IMR-90 (cell line): ENCODE results near the gene NEUROD4. TPM values are rescaled to one million over a fixed set of nuclear protein-coding genes. Genes with fewer than 3 reads are reported as not detected.

Experiments used
- ATAC-seq: fragments of 200-7000 bp; cut with Tn5 transposase; 2 replicates; pipeline ENCODE4 v1.9.1; 2020; ENCODE audit warnings: low read depth, mild to moderate bottlenecking, moderate library complexity
- BruUV-seq: library from RNA; stranded (reverse); fragments of 400-500 nt; replicated peaks from 2 replicates; lab custom pipeline; 2021; lab: Mats Ljungman, UMichigan
- CTCF ChIA-PET: fragments of 300-600 bp; formaldehyde crosslinking; extraction: SDS; loops from one replicate; lab custom pipeline; 2021; ENCODE audit warnings: antibody characterized with exemption; lab: Yijun Ruan, JAX
- POLR2A ChIA-PET: fragments of 300-600 bp; sonication (Branson Sonifier 250); formaldehyde crosslinking; loops from one replicate; lab custom pipeline; 2022; ENCODE audit warnings: antibody characterized with exemption; ENCODE audit not compliant: unreplicated experiment; lab: Charles Lee
- DNase-seq: peaks from one replicate; pipeline ENCODE4 v3.0.0; 2013
- H2AFZ ChIP-seq: replicated peaks from 2 replicates; pipeline ENCODE3; 2013; ENCODE audit warnings: low read length, mild to moderate bottlenecking; ENCODE audit not compliant: poor library complexity
- H2AK5ac ChIP-seq: 2 replicates; pipeline ENCODE4 v1.6.1; 2013; ENCODE audit warnings: low read depth, low read length, inconsistent platforms
- H2AK9ac ChIP-seq: replicated peaks from 2 replicates; pipeline ENCODE3; 2013; ENCODE audit warnings: mild to moderate bottlenecking, low read depth, low read length, moderate library complexity; ENCODE audit not compliant: poor library complexity
- H2BK120ac ChIP-seq: 2 replicates; pipeline ENCODE4 v1.6.1; 2013; ENCODE audit warnings: low read depth, low read length, inconsistent platforms
- H2BK15ac ChIP-seq: 3 replicates; pipeline ENCODE4 v1.6.1; 2013; ENCODE audit warnings: low read depth, low read length, inconsistent platforms
- H2BK20ac ChIP-seq: 2 replicates; pipeline ENCODE4 v1.6.1; 2013; ENCODE audit warnings: low read depth, mild to moderate bottlenecking, inconsistent platforms, low read length, moderate library complexity
- H2BK5ac ChIP-seq: 2 replicates; pipeline ENCODE4 v1.6.1; 2013; ENCODE audit warnings: mild to moderate bottlenecking, low read depth, low read length, inconsistent platforms; ENCODE audit not compliant: poor library complexity, severe bottlenecking
- H3K14ac ChIP-seq: replicated peaks from 2 replicates; pipeline ENCODE4 v1.6.1; 2013; ENCODE audit warnings: low read depth, low read length, inconsistent platforms
- H3K18ac ChIP-seq: 2 replicates; pipeline ENCODE4 v1.6.1; 2013; ENCODE audit warnings: low read depth, low read length, control low read depth
- H3K23ac ChIP-seq: 2 replicates; pipeline ENCODE4 v1.6.1; 2013; ENCODE audit warnings: low read depth, low read length, inconsistent platforms
- H3K27ac ChIP-seq: 2 replicates; pipeline ENCODE4 v1.5.1; 2013; ENCODE audit warnings: mild to moderate bottlenecking, control low read depth, low read length; ENCODE audit not compliant: insufficient read depth
- H3K27me3 ChIP-seq: 2 replicates; pipeline ENCODE4 v1.6.1; 2013; ENCODE audit warnings: low read length; ENCODE audit not compliant: control insufficient read depth, insufficient read depth
- H3K36me3 ChIP-seq: 2 replicates; pipeline ENCODE4 v1.6.1; 2013; ENCODE audit warnings: low read length, mixed read lengths; ENCODE audit not compliant: control insufficient read depth, insufficient read depth
- H3K4ac ChIP-seq: 2 replicates; pipeline ENCODE4 v1.6.1; 2013; ENCODE audit warnings: low read depth, low read length, inconsistent platforms
- H3K4me1 ChIP-seq: 2 replicates; pipeline ENCODE4 v1.6.1; 2013; ENCODE audit warnings: low read length, mixed read lengths; ENCODE audit not compliant: control insufficient read depth, insufficient read depth
- H3K4me2 ChIP-seq: 2 replicates; pipeline ENCODE4 v1.6.1; 2013; ENCODE audit warnings: low read depth, mild to moderate bottlenecking, control low read depth, low read length, moderate library complexity
- H3K4me3 ChIP-seq: 2 replicates; pipeline ENCODE4 v1.5.1; 2013; ENCODE audit warnings: low read depth, mild to moderate bottlenecking, control low read depth, low read length, moderate library complexity; ENCODE audit not compliant: insufficient read depth
- H3K56ac ChIP-seq: 2 replicates; pipeline ENCODE4 v1.6.1; 2013; ENCODE audit warnings: low read length, inconsistent platforms; ENCODE audit not compliant: insufficient read depth; ENCODE audit errors: extremely low read depth
- H3K79me1 ChIP-seq, 2 experiments: 2 replicates each; pipeline ENCODE4 v1.6.1; 2013; ENCODE audit warnings: low read length in 2 of 2, inconsistent platforms in 1 of 2, low read depth in 1 of 2
- H3K9ac ChIP-seq: 2 replicates; pipeline ENCODE4 v1.6.1; 2013; ENCODE audit warnings: low read depth, low read length, control low read depth
- H3K9me1 ChIP-seq: 2 replicates; pipeline ENCODE4 v1.6.1; 2013; ENCODE audit warnings: low read length, inconsistent platforms; ENCODE audit not compliant: insufficient read depth
- H3K9me3 ChIP-seq: 2 replicates; pipeline ENCODE4 v1.6.1; 2013; ENCODE audit warnings: low read length; ENCODE audit not compliant: control insufficient read depth, insufficient read depth
- H4K20me1 ChIP-seq: 2 replicates; pipeline ENCODE4 v1.6.1; 2013; ENCODE audit warnings: low read length, inconsistent platforms; ENCODE audit not compliant: insufficient read depth
- H4K5ac ChIP-seq: 2 replicates; pipeline ENCODE4 v1.6.1; 2013; ENCODE audit warnings: mild to moderate bottlenecking, low read depth, low read length, control low read depth
- H4K8ac ChIP-seq, 2 experiments: 2 replicates each; pipeline ENCODE4 v1.6.1; 2013; ENCODE audit warnings: low read depth in 2 of 2, low read length in 2 of 2, control low read depth in 1 of 2, inconsistent platforms in 1 of 2
- H4K91ac ChIP-seq: 2 replicates; pipeline ENCODE4 v1.6.1; 2013; ENCODE audit warnings: low read depth, low read length, inconsistent platforms; ENCODE audit not compliant: insufficient read depth
- BHLHE40 ChIP-seq: fragments of 150-350 bp; IDR thresholded peaks from 2 replicates; pipeline ENCODE4 v1.6.1; 2016; ENCODE audit warnings: mild to moderate bottlenecking, low read depth, low read length
- CEBPB ChIP-seq: IDR thresholded peaks from 2 replicates; pipeline ENCODE4 v1.6.1; 2012; ENCODE audit warnings: low read depth, low read length, improper control_type of control experiment
- CHD1 ChIP-seq: IDR thresholded peaks from 2 replicates; pipeline ENCODE4 v1.6.1; 2012; ENCODE audit warnings: low read depth, low read length, improper control_type of control experiment
- FOS ChIP-seq: fragments of 150-350 bp; IDR thresholded peaks from 2 replicates; pipeline ENCODE4 v1.6.1; 2016; ENCODE audit warnings: low read depth, low read length
- MAFK ChIP-seq: IDR thresholded peaks from 2 replicates; pipeline ENCODE4 v1.6.1; 2012; ENCODE audit warnings: low read depth, low read length, improper control_type of control experiment
- MAZ ChIP-seq: IDR thresholded peaks from 2 replicates; pipeline ENCODE4 v1.6.1; 2012; ENCODE audit warnings: low read depth, mild to moderate bottlenecking, low read length, improper control_type of control experiment, moderate library complexity, borderline replicate concordance
- MXI1 ChIP-seq: IDR thresholded peaks from 2 replicates; pipeline ENCODE4 v1.6.1; 2012; ENCODE audit warnings: low read depth, mild to moderate bottlenecking, low read length, moderate library complexity, borderline replicate concordance
- NFE2L2 ChIP-seq: fragments of 150-350 bp; IDR thresholded peaks from 2 replicates; pipeline ENCODE4 v1.6.1; 2016; ENCODE audit warnings: low read depth, mild to moderate bottlenecking, low read length
- POLR2A ChIP-seq: IDR thresholded peaks from 2 replicates; pipeline ENCODE4 v1.6.1; 2012; ENCODE audit warnings: mild to moderate bottlenecking, low read depth, low read length
- RCOR1 ChIP-seq: IDR thresholded peaks from 2 replicates; pipeline ENCODE4 v1.6.1; 2012; ENCODE audit warnings: mild to moderate bottlenecking, low read length, improper control_type of control experiment; ENCODE audit not compliant: insufficient replicate concordance
- RFX5 ChIP-seq: IDR thresholded peaks from 2 replicates; pipeline ENCODE4 v1.8.0; 2012; ENCODE audit warnings: low read depth, mild to moderate bottlenecking, low read length, moderate library complexity
- SMC3 ChIP-seq: fragments of 150-350 bp; IDR thresholded peaks from 2 replicates; pipeline ENCODE4 v1.6.1; 2016; ENCODE audit warnings: low read depth, mild to moderate bottlenecking, antibody characterized with exemption, low read length, moderate library complexity
- WGBS, 2 experiments: methylation state at CpG; one replicate each; pipeline versions ENCODE4 v1.1.5 to v1.1.7; 2013; ENCODE audit warnings: missing lambda C conversion rate in 2 of 2; ENCODE audit not compliant: insufficient read length in 1 of 2; ENCODE audit errors: extremely low coverage in 2 of 2; 5-methylcytosine and 5-hydroxymethylcytosine counted together
- dilution Hi-C: fragments of 300-500 bp; cut with HindIII; formaldehyde crosslinking; loops from one replicate; pipeline ENCODE4 v1.14.3; 2018; ENCODE audit warnings: low sequenced_read_pairs; ENCODE audit not compliant: unreplicated experiment
- in situ Hi-C: fragments of 300-500 bp; cut with MboI; formaldehyde crosslinking; loops from 3 replicates; pipeline ENCODE4 v1.14.3; 2019; ENCODE audit warnings: low sequenced_read_pairs, inconsistent platforms, mixed read lengths
- intact Hi-C: fragments of 100-400 bp; cut with micrococcal nuclease; formaldehyde crosslinking; loops from 2 replicates; pipeline ENCODE4 v1.10.0; 2022
- polyA plus RNA-seq, 3 experiments: library from polyadenylated mRNA; depleted of rRNA; stranded (reverse); fragments of >200 nt; gene quantifications; 2 replicates each; pipeline ENCODE4 v1.2.3, GENCODE V29; 2012; ENCODE audit warnings: low replicate concordance in 1 of 3
- total RNA-seq: library from RNA; depleted of rRNA; stranded (reverse); fragments of >200 nt; gene quantifications from 2 replicates; pipeline ENCODE4 v1.2.3, GENCODE V29; 2012
- TF ChIP-seq, protein P1 (sequence below): conservative IDR thresholded peaks from 2 replicates; pipeline ENCODE4 v1.5.1; 2012; ENCODE audit warnings: mild to moderate bottlenecking, low read depth, low read length, improper control_type of control experiment
- TF ChIP-seq, protein P2 (sequence below): fragments of 150-350 bp; IDR thresholded peaks from 2 replicates; pipeline ENCODE4 v1.6.1; 2016; ENCODE audit warnings: low read depth, mild to moderate bottlenecking, low read length, moderate library complexity, borderline replicate concordance
- TF ChIP-seq, protein P3 (sequence below): fragments of 150-350 bp; IDR thresholded peaks from 2 replicates; pipeline ENCODE4 v1.6.1; 2017; ENCODE audit warnings: mild to moderate bottlenecking, antibody characterized with exemption, low read length, low read depth

NEUROD4 gene
- total and polyA plus RNA-seq, 2 of the 4 experiments (the other 2 are of a cell fraction) = not detected

DNA sequence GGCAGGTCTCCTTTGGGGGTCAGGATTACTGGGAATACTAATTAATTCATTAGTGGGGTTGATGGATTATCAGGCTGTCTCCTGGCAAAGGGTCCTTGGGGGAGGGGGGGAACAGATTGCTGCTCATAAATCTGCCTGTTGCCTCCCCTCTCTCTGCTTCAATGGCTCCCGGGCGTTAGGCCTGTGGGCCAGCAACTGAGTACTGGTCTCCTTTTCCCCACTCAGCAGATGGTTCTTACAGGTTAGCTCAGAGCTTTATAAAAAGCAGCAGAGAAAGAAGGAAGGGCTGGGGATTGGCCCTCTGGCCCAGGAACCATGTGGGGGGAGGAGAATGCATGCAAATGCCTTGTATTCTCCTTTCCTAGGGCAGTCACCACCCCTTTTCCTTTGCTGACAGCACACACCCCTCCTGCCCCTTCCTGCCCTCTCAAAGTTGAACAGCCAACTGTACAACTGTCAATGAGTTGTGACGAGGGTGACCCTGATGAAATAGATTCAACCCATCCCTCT, 2.3 kb upstream of the NEUROD4 start:
- H2AFZ ChIP-seq = no peak overlapping the region
- H4K91ac ChIP-seq = no peak overlapping the region
- in situ Hi-C loops (no loop called here), dilution Hi-C loops (no loop called here), intact Hi-C loops (no loop called here)
- CTCF ChIA-PET = no interaction called here
- POLR2A ChIA-PET = no interaction called here
- H2BK5ac ChIP-seq = no peak overlapping the region
- no peak overlapping the region for H3K23ac ChIP-seq
- no peak overlapping the region for H2BK20ac ChIP-seq
- no peaks in the 10 kb centered on the region for H3K36me3 ChIP-seq
- TF ChIP-seq, protein P1, sequence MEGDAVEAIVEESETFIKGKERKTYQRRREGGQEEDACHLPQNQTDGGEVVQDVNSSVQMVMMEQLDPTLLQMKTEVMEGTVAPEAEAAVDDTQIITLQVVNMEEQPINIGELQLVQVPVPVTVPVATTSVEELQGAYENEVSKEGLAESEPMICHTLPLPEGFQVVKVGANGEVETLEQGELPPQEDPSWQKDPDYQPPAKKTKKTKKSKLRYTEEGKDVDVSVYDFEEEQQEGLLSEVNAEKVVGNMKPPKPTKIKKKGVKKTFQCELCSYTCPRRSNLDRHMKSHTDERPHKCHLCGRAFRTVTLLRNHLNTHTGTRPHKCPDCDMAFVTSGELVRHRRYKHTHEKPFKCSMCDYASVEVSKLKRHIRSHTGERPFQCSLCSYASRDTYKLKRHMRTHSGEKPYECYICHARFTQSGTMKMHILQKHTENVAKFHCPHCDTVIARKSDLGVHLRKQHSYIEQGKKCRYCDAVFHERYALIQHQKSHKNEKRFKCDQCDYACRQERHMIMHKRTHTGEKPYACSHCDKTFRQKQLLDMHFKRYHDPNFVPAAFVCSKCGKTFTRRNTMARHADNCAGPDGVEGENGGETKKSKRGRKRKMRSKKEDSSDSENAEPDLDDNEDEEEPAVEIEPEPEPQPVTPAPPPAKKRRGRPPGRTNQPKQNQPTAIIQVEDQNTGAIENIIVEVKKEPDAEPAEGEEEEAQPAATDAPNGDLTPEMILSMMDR = no peak
- TF ChIP-seq CEBPB (no peak), MAZ (no peak), SMC3 (no peak), FOS (no peak), BHLHE40 (no peak), RCOR1 (no peak), CHD1 (no peak), MAFK (no peak), RFX5 (no peak), NFE2L2 (no peak), MXI1 (no peak), POLR2A (no peak)
- TF ChIP-seq, protein P2, sequence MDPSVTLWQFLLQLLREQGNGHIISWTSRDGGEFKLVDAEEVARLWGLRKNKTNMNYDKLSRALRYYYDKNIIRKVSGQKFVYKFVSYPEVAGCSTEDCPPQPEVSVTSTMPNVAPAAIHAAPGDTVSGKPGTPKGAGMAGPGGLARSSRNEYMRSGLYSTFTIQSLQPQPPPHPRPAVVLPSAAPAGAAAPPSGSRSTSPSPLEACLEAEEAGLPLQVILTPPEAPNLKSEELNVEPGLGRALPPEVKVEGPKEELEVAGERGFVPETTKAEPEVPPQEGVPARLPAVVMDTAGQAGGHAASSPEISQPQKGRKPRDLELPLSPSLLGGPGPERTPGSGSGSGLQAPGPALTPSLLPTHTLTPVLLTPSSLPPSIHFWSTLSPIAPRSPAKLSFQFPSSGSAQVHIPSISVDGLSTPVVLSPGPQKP = no peak
- TF ChIP-seq, protein P3, sequence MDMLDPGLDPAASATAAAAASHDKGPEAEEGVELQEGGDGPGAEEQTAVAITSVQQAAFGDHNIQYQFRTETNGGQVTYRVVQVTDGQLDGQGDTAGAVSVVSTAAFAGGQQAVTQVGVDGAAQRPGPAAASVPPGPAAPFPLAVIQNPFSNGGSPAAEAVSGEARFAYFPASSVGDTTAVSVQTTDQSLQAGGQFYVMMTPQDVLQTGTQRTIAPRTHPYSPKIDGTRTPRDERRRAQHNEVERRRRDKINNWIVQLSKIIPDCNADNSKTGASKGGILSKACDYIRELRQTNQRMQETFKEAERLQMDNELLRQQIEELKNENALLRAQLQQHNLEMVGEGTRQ = no peak
- H3K9me1 ChIP-seq = no peaks in the 10 kb centered on the region
- H3K4me3 ChIP-seq = no peak overlapping the region
- H3K9me3 ChIP-seq = no peaks in the 10 kb centered on the region
- H2BK120ac ChIP-seq = no peak overlapping the region
- no peak for ATAC-seq
- H4K8ac ChIP-seq = no peak overlapping the region
- no peak overlapping the region for H2BK15ac ChIP-seq
- no peak overlapping the region for H2AK5ac ChIP-seq
- H3K4ac ChIP-seq = no peak overlapping the region
- no peak overlapping the region for H2AK9ac ChIP-seq
- no peak for DNase-seq
- no peak overlapping the region for H3K9ac ChIP-seq
- H3K18ac ChIP-seq = no peak overlapping the region
- H4K20me1 ChIP-seq = no peaks in the 10 kb centered on the region
- H3K4me1 ChIP-seq = no peaks in the 10 kb centered on the region
- H3K4me2 ChIP-seq = no peak overlapping the region
- no peak overlapping the region for H3K27ac ChIP-seq
- H3K56ac ChIP-seq = no peak overlapping the region
- no peaks in the 10 kb centered on the region for H3K79me1 ChIP-seq
- H4K5ac ChIP-seq = no peak overlapping the region
- WGBS, 2 experiments = no CpG with 5 or more reads among the region's 3 CpGs
- no peaks in the 10 kb centered on the region for H3K27me3 ChIP-seq
- no TSS peak for BruUV-seq
- H3K14ac ChIP-seq = no peak overlapping the region
